IPS-NIHi7 (cell line): ENCODE data around the gene LRRC8D.
"Not testable (repeated sequence)": the region's sequence is repeated elsewhere in the genome, so short reads cannot be mapped to it uniquely, and the experiment has no call there.

Experiments
- DNase-seq: peaks from one replicate; pipeline ENCODE4 v3.0.0; 2012; ENCODE audit warnings: mixed read lengths; ENCODE audit errors: extremely low spot score

LRRC8D gene

GRCh38 chr1:89958851-89959654, 138.2 kb downstream of the LRRC8D start:
- no peak for DNase-seq

- no peak for DNase-seq
These were observed 138.9 kb downstream of the LRRC8D start for GRCh38 chr1:89959719-89960118.

DNA sequence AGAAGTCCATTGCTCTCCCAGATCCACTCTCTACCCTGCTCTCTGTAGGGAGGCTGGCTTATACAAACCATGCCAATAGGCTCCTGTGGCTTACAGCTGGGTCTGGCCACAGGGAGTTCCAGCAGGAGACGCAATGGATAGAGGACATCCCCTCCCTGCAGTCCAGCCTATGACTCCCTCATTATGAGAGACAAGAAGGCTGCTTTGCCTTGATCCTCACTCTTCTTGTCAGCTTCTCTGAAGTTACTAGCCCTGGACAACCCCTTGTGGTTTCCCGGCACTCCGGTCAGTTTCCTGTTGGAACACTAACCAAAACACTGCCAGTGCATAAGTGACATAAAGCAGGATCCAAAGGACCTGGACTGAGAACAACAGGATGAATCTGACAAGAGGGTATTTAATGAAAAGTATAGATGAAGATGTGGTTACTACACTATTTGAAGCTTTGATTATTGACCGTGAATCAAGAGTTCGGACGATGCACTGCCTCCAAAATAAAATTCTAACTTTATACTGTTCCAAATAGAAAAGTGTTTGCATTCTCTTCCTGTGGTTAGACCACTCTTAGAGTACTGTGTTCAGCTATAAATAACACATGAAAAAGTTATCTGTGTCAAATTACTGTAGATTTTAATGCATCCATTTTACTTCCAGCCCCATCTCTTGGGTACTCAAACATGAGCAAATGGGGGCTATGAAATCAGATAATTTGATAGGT, 141.4 kb downstream of the LRRC8D start:
- no peak for DNase-seq

GRCh38 chr1:89962742-89963075, 141.9 kb downstream of the LRRC8D start:
- DNase-seq: no peak

DNA sequence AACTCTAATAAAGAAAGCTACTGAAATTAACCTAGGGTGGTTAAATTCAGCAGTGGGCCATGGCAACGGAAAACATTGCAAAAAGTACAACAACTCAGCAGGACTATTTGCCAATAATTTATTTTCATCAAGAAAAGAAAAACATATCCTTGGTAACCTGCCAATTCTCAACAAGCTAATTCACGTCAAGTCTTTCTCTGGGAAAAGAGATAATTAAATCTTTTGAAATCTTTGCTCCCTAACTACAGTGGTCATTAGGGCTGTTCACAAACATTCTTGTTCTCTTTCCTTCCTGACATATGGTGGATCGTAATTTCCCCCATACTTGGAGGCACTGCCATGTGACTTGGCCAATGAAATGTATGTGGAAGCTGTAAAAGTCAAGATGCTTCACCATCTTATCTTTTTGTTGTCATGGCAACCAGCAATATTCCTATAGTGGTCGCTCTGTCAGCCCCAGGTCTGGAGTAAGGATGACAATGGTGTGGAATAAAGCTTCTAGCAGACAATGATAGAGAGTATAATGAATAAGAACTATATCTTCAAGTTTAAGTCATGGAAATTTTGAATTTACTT, 144.4 kb downstream of the LRRC8D start:
- DNase-seq: no peak

GRCh38 chr1:89966656-89967055, 145.8 kb downstream of the LRRC8D start:
- DNase-seq: no peak

GRCh38 chr1:89971600-89971999, 150.8 kb downstream of the LRRC8D start:
- no peak for DNase-seq

DNA sequence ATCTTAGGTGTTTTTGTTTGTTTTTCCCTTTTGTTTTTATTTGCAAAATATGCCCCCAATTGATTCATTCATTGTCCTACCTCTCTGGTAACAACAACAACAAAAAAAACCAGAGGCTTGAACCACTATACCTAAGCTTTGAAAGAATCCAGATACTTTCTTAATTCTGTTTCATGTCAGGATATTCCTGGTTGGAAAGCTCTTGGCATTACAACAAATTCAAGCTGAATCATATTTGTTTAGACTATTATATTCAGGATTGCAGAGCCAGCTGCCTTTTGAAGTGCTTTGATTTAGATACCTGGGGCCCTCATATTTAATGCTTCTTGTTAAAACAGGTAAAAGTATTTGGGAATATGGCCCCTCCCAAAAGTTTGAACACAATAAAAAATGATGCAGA, 151.2 kb downstream of the LRRC8D start:
- no peak for DNase-seq

DNA sequence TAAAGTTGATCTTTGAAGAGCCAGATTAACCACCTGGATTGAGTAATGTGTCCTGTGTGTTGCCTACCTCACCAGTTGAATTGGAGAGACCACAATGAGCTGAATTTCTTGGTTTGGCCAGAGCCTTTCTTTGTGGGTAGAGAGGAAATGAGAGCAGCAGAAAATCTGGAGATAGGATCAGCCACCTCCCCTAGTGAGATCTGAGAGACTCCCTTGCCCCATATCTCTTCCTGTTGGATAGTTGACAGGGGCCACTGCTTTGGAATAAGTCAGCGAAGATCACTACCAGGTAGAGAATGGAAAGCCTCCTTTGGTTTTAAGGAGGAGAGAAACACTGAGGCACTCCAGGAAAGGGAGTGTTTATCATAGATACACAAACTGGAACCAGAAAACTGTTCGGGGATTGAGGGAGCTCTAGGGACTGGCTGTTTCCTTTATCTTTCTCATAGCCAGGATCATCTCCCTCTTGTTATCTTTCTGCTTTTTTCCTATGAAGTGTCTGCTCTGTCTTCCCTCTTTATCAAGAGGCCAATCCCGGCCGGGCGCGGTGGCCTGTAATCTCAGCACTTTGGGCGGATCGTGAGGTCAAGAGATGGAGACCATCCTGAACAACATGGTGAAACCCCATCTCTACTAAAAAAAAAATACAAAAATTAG, 152.8 kb downstream of the LRRC8D start:
- DNase-seq: no peak

- DNase-seq: no peak
These were observed 153.4 kb downstream of the LRRC8D start for GRCh38 chr1:89974256-89974655.

DNA sequence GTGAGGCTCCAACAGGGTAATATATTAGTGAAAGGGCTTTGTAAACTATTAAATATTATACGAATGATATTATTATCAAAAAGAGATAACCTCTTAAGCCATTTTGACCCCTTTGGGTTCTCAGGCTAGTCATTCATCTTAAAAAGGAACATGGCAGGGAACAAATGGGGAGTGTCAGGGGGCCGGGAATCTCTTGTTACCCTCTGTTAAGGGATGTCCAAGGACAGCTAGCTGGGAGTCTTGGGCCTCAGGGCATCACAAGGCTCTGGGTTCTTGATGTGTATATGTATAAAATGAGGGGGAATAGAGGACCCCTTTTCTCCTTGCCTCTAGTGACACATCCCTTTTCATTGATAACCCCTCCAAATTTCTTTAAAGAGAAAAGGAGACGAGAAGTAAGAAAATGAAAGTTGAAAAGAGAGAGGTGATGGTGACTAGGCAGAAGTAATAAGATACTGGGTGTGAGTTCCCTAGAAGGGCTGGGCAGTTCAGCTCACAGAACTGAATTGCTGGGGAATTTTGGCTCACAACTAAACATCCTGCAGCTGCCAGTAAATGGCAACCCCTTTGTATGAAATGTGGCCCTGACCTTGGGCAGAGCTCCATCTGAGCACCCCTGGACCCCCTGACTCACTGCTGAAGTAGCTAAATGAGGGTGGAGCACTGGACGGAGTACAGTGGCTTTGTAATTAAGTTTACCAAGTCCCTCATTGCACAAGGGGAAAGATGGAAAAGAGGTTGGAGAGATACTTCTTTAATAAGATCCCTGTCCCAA, 154.1 kb downstream of the LRRC8D start:
- DNase-seq: no peak

- DNase-seq: no peak
These were observed 154.8 kb downstream of the LRRC8D start for GRCh38 chr1:89975540-89976125.

DNA sequence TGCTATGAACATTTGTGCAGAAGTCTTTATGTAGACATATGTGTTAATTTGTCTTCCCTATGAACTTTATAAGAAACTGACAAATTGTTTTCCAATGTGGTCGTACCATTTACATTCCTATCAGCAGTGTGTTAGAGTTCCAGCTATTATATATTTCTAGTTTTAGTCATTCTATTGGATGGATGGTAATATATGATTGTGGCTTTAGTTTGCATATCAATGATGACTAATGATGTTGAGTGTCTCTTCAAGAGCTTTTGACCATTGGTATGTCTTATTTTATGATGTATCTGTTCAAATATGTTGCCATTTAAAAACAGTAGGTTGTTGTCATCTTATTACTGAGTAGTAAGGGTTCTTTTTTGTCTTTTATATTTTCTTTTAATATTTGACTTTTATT, 157.9 kb downstream of the LRRC8D start:
- DNase-seq: no peak

GRCh38 chr1:89980605-89981004, 159.8 kb downstream of the LRRC8D start:
- no peak for DNase-seq

- not testable (repeated sequence) for DNase-seq
These were observed 162.0 kb downstream of the LRRC8D start for GRCh38 chr1:89982846-89983245.

DNA sequence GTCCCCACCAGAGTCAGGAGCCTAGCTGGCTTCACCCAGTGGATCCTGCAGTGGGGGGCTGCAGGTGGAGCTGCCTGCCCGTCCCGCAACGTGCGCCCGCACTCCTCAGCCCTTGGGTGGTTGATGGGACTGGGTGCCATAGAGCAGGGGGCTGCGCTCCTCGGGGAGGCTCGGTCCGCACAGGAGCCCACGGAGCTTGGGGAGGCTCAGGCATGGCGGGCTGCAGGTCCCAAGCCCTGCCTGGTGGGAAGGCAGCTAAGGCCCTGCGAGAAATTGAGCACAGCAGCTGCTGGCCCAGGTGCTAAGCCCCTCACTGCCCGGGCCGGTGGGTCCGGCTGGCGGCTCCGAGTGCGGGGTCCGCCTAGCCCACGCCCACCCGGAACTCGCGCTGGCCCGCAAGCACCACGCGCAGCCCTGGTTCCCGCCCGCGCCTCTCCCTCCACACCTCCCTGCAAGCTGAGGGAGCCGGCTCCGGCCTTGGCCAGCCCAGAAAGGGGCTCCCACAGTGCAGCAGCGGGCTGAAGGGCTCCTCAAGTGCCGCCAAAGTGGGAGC, 163.8 kb downstream of the LRRC8D start:
- DNase-seq: not testable (repeated sequence)

DNA sequence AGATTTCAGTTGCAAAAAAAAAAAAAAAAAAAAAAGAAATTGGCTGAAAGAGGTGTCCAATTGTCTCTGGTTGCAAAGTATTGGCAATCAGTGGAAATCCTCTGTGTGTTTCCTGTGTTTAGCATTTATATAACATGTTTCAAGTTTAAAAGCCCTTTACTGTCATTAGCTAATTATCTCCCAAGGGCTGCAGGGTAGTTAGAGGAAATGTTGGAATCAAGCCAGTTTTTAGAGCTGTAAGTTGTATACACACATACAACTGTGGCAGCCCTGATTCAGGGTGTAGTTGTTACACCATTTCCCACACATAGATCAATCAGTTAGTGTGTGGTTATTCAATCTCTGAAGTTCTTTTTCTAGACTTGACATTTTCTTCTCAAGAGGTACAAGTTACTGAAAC, 165.2 kb downstream of the LRRC8D start:
- no peak for DNase-seq
